IMR-90 (cell line): ENCODE results near the gene FGF12. TPM values are rescaled to one million over a fixed set of nuclear protein-coding genes. Genes with fewer than 3 reads are reported as not detected.
A peak's percentile ranks its signal among the peaks of the same experiment; 100 is the strongest.

Experiments
- ATAC-seq: fragments of 200-7000 bp; cut with Tn5 transposase; 2 replicates; pipeline ENCODE4 v1.9.1; 2020; ENCODE audit warnings: low read depth, mild to moderate bottlenecking, moderate library complexity
- BruUV-seq: library from RNA; stranded (reverse); fragments of 400-500 nt; replicated peaks from 2 replicates; lab custom pipeline; 2021; lab: Mats Ljungman, UMichigan
- CTCF ChIA-PET: fragments of 300-600 bp; formaldehyde crosslinking; extraction: SDS; loops from one replicate; lab custom pipeline; 2021; ENCODE audit warnings: antibody characterized with exemption; lab: Yijun Ruan, JAX
- POLR2A ChIA-PET: fragments of 300-600 bp; sonication (Branson Sonifier 250); formaldehyde crosslinking; loops from one replicate; lab custom pipeline; 2022; ENCODE audit warnings: antibody characterized with exemption; ENCODE audit not compliant: unreplicated experiment; lab: Charles Lee
- DNase-seq: peaks from one replicate; pipeline ENCODE4 v3.0.0; 2013
- H2AFZ ChIP-seq: replicated peaks from 2 replicates; pipeline ENCODE3; 2013; ENCODE audit warnings: low read length, mild to moderate bottlenecking; ENCODE audit not compliant: poor library complexity
- H2AK5ac ChIP-seq: 2 replicates; pipeline ENCODE4 v1.6.1; 2013; ENCODE audit warnings: low read depth, low read length, inconsistent platforms
- H2AK9ac ChIP-seq: replicated peaks from 2 replicates; pipeline ENCODE3; 2013; ENCODE audit warnings: mild to moderate bottlenecking, low read depth, low read length, moderate library complexity; ENCODE audit not compliant: poor library complexity
- H2BK120ac ChIP-seq: 2 replicates; pipeline ENCODE4 v1.6.1; 2013; ENCODE audit warnings: low read depth, low read length, inconsistent platforms
- H2BK15ac ChIP-seq: 3 replicates; pipeline ENCODE4 v1.6.1; 2013; ENCODE audit warnings: low read depth, low read length, inconsistent platforms
- H2BK20ac ChIP-seq: 2 replicates; pipeline ENCODE4 v1.6.1; 2013; ENCODE audit warnings: low read depth, mild to moderate bottlenecking, inconsistent platforms, low read length, moderate library complexity
- H2BK5ac ChIP-seq: 2 replicates; pipeline ENCODE4 v1.6.1; 2013; ENCODE audit warnings: mild to moderate bottlenecking, low read depth, low read length, inconsistent platforms; ENCODE audit not compliant: poor library complexity, severe bottlenecking
- H3K14ac ChIP-seq: replicated peaks from 2 replicates; pipeline ENCODE4 v1.6.1; 2013; ENCODE audit warnings: low read depth, low read length, inconsistent platforms
- H3K18ac ChIP-seq: 2 replicates; pipeline ENCODE4 v1.6.1; 2013; ENCODE audit warnings: low read depth, low read length, control low read depth
- H3K23ac ChIP-seq: 2 replicates; pipeline ENCODE4 v1.6.1; 2013; ENCODE audit warnings: low read depth, low read length, inconsistent platforms
- H3K27ac ChIP-seq: 2 replicates; pipeline ENCODE4 v1.5.1; 2013; ENCODE audit warnings: mild to moderate bottlenecking, control low read depth, low read length; ENCODE audit not compliant: insufficient read depth
- H3K27me3 ChIP-seq: 2 replicates; pipeline ENCODE4 v1.6.1; 2013; ENCODE audit warnings: low read length; ENCODE audit not compliant: control insufficient read depth, insufficient read depth
- H3K36me3 ChIP-seq: 2 replicates; pipeline ENCODE4 v1.6.1; 2013; ENCODE audit warnings: low read length, mixed read lengths; ENCODE audit not compliant: control insufficient read depth, insufficient read depth
- H3K4ac ChIP-seq: 2 replicates; pipeline ENCODE4 v1.6.1; 2013; ENCODE audit warnings: low read depth, low read length, inconsistent platforms
- H3K4me1 ChIP-seq: 2 replicates; pipeline ENCODE4 v1.6.1; 2013; ENCODE audit warnings: low read length, mixed read lengths; ENCODE audit not compliant: control insufficient read depth, insufficient read depth
- H3K4me2 ChIP-seq: 2 replicates; pipeline ENCODE4 v1.6.1; 2013; ENCODE audit warnings: low read depth, mild to moderate bottlenecking, control low read depth, low read length, moderate library complexity
- H3K4me3 ChIP-seq: 2 replicates; pipeline ENCODE4 v1.5.1; 2013; ENCODE audit warnings: low read depth, mild to moderate bottlenecking, control low read depth, low read length, moderate library complexity; ENCODE audit not compliant: insufficient read depth
- H3K56ac ChIP-seq: 2 replicates; pipeline ENCODE4 v1.6.1; 2013; ENCODE audit warnings: low read length, inconsistent platforms; ENCODE audit not compliant: insufficient read depth; ENCODE audit errors: extremely low read depth
- H3K79me1 ChIP-seq, 2 experiments: 2 replicates each; pipeline ENCODE4 v1.6.1; 2013; ENCODE audit warnings: low read length in 2 of 2, inconsistent platforms in 1 of 2, low read depth in 1 of 2
- H3K9ac ChIP-seq: 2 replicates; pipeline ENCODE4 v1.6.1; 2013; ENCODE audit warnings: low read depth, low read length, control low read depth
- H3K9me1 ChIP-seq: 2 replicates; pipeline ENCODE4 v1.6.1; 2013; ENCODE audit warnings: low read length, inconsistent platforms; ENCODE audit not compliant: insufficient read depth
- H3K9me3 ChIP-seq: 2 replicates; pipeline ENCODE4 v1.6.1; 2013; ENCODE audit warnings: low read length; ENCODE audit not compliant: control insufficient read depth, insufficient read depth
- H4K20me1 ChIP-seq: 2 replicates; pipeline ENCODE4 v1.6.1; 2013; ENCODE audit warnings: low read length, inconsistent platforms; ENCODE audit not compliant: insufficient read depth
- H4K5ac ChIP-seq: 2 replicates; pipeline ENCODE4 v1.6.1; 2013; ENCODE audit warnings: mild to moderate bottlenecking, low read depth, low read length, control low read depth
- H4K8ac ChIP-seq, 2 experiments: 2 replicates each; pipeline ENCODE4 v1.6.1; 2013; ENCODE audit warnings: low read depth in 2 of 2, low read length in 2 of 2, control low read depth in 1 of 2, inconsistent platforms in 1 of 2
- H4K91ac ChIP-seq: 2 replicates; pipeline ENCODE4 v1.6.1; 2013; ENCODE audit warnings: low read depth, low read length, inconsistent platforms; ENCODE audit not compliant: insufficient read depth
- BHLHE40 ChIP-seq: fragments of 150-350 bp; IDR thresholded peaks from 2 replicates; pipeline ENCODE4 v1.6.1; 2016; ENCODE audit warnings: mild to moderate bottlenecking, low read depth, low read length
- CTCF ChIP-seq: conservative IDR thresholded peaks from 2 replicates; pipeline ENCODE4 v1.5.1; 2012; ENCODE audit warnings: mild to moderate bottlenecking, low read depth, low read length, improper control_type of control experiment
- MXI1 ChIP-seq: IDR thresholded peaks from 2 replicates; pipeline ENCODE4 v1.6.1; 2012; ENCODE audit warnings: low read depth, mild to moderate bottlenecking, low read length, moderate library complexity, borderline replicate concordance
- RFX5 ChIP-seq: IDR thresholded peaks from 2 replicates; pipeline ENCODE4 v1.8.0; 2012; ENCODE audit warnings: low read depth, mild to moderate bottlenecking, low read length, moderate library complexity
- SMC3 ChIP-seq: fragments of 150-350 bp; IDR thresholded peaks from 2 replicates; pipeline ENCODE4 v1.6.1; 2016; ENCODE audit warnings: low read depth, mild to moderate bottlenecking, antibody characterized with exemption, low read length, moderate library complexity
- WGBS, 2 experiments: methylation state at CpG; one replicate each; pipeline versions ENCODE4 v1.1.5 to v1.1.7; 2013; ENCODE audit warnings: missing lambda C conversion rate in 2 of 2; ENCODE audit not compliant: insufficient read length in 1 of 2; ENCODE audit errors: extremely low coverage in 2 of 2; 5-methylcytosine and 5-hydroxymethylcytosine counted together
- dilution Hi-C: fragments of 300-500 bp; cut with HindIII; formaldehyde crosslinking; loops from one replicate; pipeline ENCODE4 v1.14.3; 2018; ENCODE audit warnings: low sequenced_read_pairs; ENCODE audit not compliant: unreplicated experiment
- in situ Hi-C: fragments of 300-500 bp; cut with MboI; formaldehyde crosslinking; loops from 3 replicates; pipeline ENCODE4 v1.14.3; 2019; ENCODE audit warnings: low sequenced_read_pairs, inconsistent platforms, mixed read lengths
- intact Hi-C: fragments of 100-400 bp; cut with micrococcal nuclease; formaldehyde crosslinking; loops from 2 replicates; pipeline ENCODE4 v1.10.0; 2022
- polyA plus RNA-seq, 3 experiments: library from polyadenylated mRNA; depleted of rRNA; stranded (reverse); fragments of >200 nt; gene quantifications; 2 replicates each; pipeline ENCODE4 v1.2.3, GENCODE V29; 2012; ENCODE audit warnings: low replicate concordance in 1 of 3
- total RNA-seq: library from RNA; depleted of rRNA; stranded (reverse); fragments of >200 nt; gene quantifications from 2 replicates; pipeline ENCODE4 v1.2.3, GENCODE V29; 2012

FGF12 gene
- total and polyA plus RNA-seq, 2 of the 4 experiments (the other 2 are of a cell fraction): not detected

GRCh38 chr3:192772240-192772894 is 45.0 kb upstream of the FGF12 start:
- ATAC-seq (0 out of 2 replicates have a peak, but pooled peaks have one; percentile 54), DNase-seq (peak; percentile 18)
- no peaks in the 10 kb centered on the region for H3K79me1 ChIP-seq
- H3K14ac ChIP-seq: no peak overlapping the region
- no peak overlapping the region for H2AK5ac ChIP-seq
- no peak overlapping the region for H2AK9ac ChIP-seq
- no peaks in the 10 kb centered on the region for H3K9me1 ChIP-seq
- no peak overlapping the region for H3K56ac ChIP-seq
- no TSS peak for BruUV-seq
- no peak overlapping the region for H4K8ac ChIP-seq
- no peaks in the 10 kb centered on the region for H3K36me3 ChIP-seq
- no peaks in the 10 kb centered on the region for H3K27me3 ChIP-seq
- no peak overlapping the region for H3K23ac ChIP-seq
- dilution Hi-C loops: no loop called here
- no peaks in the 10 kb centered on the region for H4K20me1 ChIP-seq
- ChIA-PET CTCF (no interaction called here), POLR2A (no interaction called here)
- H3K9me3 ChIP-seq: no peaks in the 10 kb centered on the region; the same call in 1 of the 2 replicates
- no peak overlapping the region for H4K91ac ChIP-seq
- no peak overlapping the region for H3K18ac ChIP-seq
- H3K4me1 ChIP-seq: no peaks in the 10 kb centered on the region
- no peak overlapping the region for H2BK120ac ChIP-seq
- H3K4ac ChIP-seq: no peak overlapping the region
- H2BK5ac ChIP-seq: no peak overlapping the region
- H2BK20ac ChIP-seq: no peak overlapping the region
- no peak overlapping the region for H3K4me2 ChIP-seq
- no peak overlapping the region for H3K9ac ChIP-seq
- TF ChIP-seq SMC3 (0 out of 2 replicates have a peak, but pooled peaks have one; percentile 13), CTCF (peak; percentile 41), BHLHE40 (no peak), MXI1 (no peak), RFX5 (no peak)
- WGBS, 2 experiments: 0% methylated on average over 1 of the region's 5 CpGs; no CpG with 5 or more reads in 1 of the 2 experiments
- no peak overlapping the region for H2AFZ ChIP-seq
- in situ Hi-C loops: no loop called here
- H3K27ac ChIP-seq: no peak overlapping the region
- intact Hi-C loops: no loop called here
- H4K5ac ChIP-seq: no peak overlapping the region
- H2BK15ac ChIP-seq: no peak overlapping the region
- no peak overlapping the region for H3K4me3 ChIP-seq
